H1 (cell line): ENCODE measurements around the gene GADD45A. TPM values are rescaled to one million over a fixed set of nuclear protein-coding genes. Genes with fewer than 3 reads are reported as not detected.

Source experiments
- CTCF ChIA-PET: fragments of 300-600 bp; sonication (Branson Sonifier 250); formaldehyde crosslinking; loops from one replicate; lab custom pipeline; 2021; ENCODE audit not compliant: partially characterized antibody; lab: Charles Lee
- POLR2A ChIA-PET: fragments of 300-600 bp; sonication (Branson Sonifier 250); formaldehyde crosslinking; loops from one replicate; lab custom pipeline; 2021; ENCODE audit warnings: inconsistent platforms; ENCODE audit not compliant: partially characterized antibody; lab: Charles Lee
- DNase-seq, 2 experiments: peaks; one replicate each; pipeline versions ENCODE4 v3.0.0 to v3.0.0-alpha.2; 2010 to 2022; ENCODE audit warnings: low spot score in 2 of 2, low read depth in 1 of 2, mixed read lengths in 1 of 2
- FAIRE-seq: peaks from 2 replicates; lab custom pipeline; 2011; peaks lifted over from hg19 to GRCh38; lab: Jason Lieb, UNC
- H2AFZ ChIP-seq: 2 replicates; pipeline ENCODE4 v1.8.1; 2012; ENCODE audit warnings: low read length, inconsistent platforms
- H2AK5ac ChIP-seq: 2 replicates; pipeline ENCODE4 v1.6.1; 2013; ENCODE audit warnings: low read depth, low read length
- H2BK120ac ChIP-seq: replicated peaks from 2 replicates; pipeline ENCODE3; 2013; ENCODE audit warnings: low read depth, low read length, inconsistent platforms
- H2BK12ac ChIP-seq: 2 replicates; pipeline ENCODE4 v1.6.1; 2013; ENCODE audit warnings: low read depth, low read length
- H2BK15ac ChIP-seq: 2 replicates; pipeline ENCODE4 v1.6.1; 2013; ENCODE audit warnings: low read length
- H2BK20ac ChIP-seq: 2 replicates; pipeline ENCODE4 v1.6.1; 2013; ENCODE audit warnings: low read length
- H2BK5ac ChIP-seq: 2 replicates; pipeline ENCODE4 v1.6.1; 2013; ENCODE audit warnings: low read depth, low read length
- H3K14ac ChIP-seq: 2 replicates; pipeline ENCODE4 v1.6.1; 2013; ENCODE audit warnings: inconsistent platforms; ENCODE audit not compliant: insufficient read length
- H3K18ac ChIP-seq: 2 replicates; pipeline ENCODE4 v1.6.1; 2013; ENCODE audit warnings: low read length; ENCODE audit errors: extremely low read depth
- H3K23ac ChIP-seq: 2 replicates; pipeline ENCODE4 v1.6.1; 2013; ENCODE audit warnings: inconsistent platforms; ENCODE audit not compliant: insufficient read length
- H3K23me2 ChIP-seq: 2 replicates; pipeline ENCODE4 v1.6.1; 2013; ENCODE audit warnings: low read depth, low read length
- H3K27ac ChIP-seq: 2 replicates; pipeline ENCODE4 v1.6.1; 2011; ENCODE audit warnings: low read depth, low read length, inconsistent platforms
- H3K27me3 ChIP-seq, 4 experiments: replicated peaks in 1 of 4; 1 replicate in 1 of 4; 2 replicates in 3 of 4; pipeline versions ENCODE4 v1.6.1 to v1.8.1; 2011 to 2013; ENCODE audit warnings: low read length in 3 of 4, mild to moderate bottlenecking in 3 of 4, inconsistent platforms in 2 of 4, mixed read lengths in 2 of 4, moderate library complexity in 1 of 4; ENCODE audit not compliant: control insufficient read depth in 3 of 4, insufficient read depth in 3 of 4; ENCODE audit errors: extremely low read depth in 1 of 4
- H3K36me3 ChIP-seq, 4 experiments: 2 replicates each; pipeline versions ENCODE4 v1.6.1 to v1.8.1; 2011 to 2013; ENCODE audit warnings: mild to moderate bottlenecking in 4 of 4, low read length in 3 of 4, moderate library complexity in 2 of 4, control low read depth in 1 of 4, inconsistent platforms in 1 of 4; ENCODE audit not compliant: insufficient read depth in 4 of 4, control insufficient read depth in 2 of 4
- H3K4ac ChIP-seq: replicated peaks from 2 replicates; pipeline ENCODE3; 2013; ENCODE audit warnings: low read length, low read depth, mixed read lengths, inconsistent platforms; ENCODE audit not compliant: insufficient read length
- H3K4me1 ChIP-seq, 4 experiments: replicated peaks in 1 of 4; 1 replicate in 1 of 4; 2 replicates in 3 of 4; pipeline versions ENCODE4 v1.6.1 to v1.8.1; 2011 to 2013; ENCODE audit warnings: low read length in 3 of 4, inconsistent platforms in 2 of 4, mixed read lengths in 1 of 4; ENCODE audit not compliant: insufficient read depth in 4 of 4, control insufficient read depth in 3 of 4
- H3K4me2 ChIP-seq, 2 experiments: 2 replicates each; pipeline versions ENCODE4 v1.6.1 to v1.8.1; 2011 to 2013; ENCODE audit warnings: low read depth in 2 of 2, low read length in 2 of 2, control low read depth in 1 of 2, inconsistent platforms in 1 of 2, mild to moderate bottlenecking in 1 of 2; ENCODE audit not compliant: insufficient read depth in 1 of 2
- H3K4me3 ChIP-seq, 4 experiments: fragments of 200-600, 300-600 bp in 1 of 4; sonication (generic), shearing (Covaris generic), sonication (Bioruptor Twin) in 1 of 4; 2 replicates each; pipeline versions ENCODE4 v1.5.1 to v1.8.1; 2011 to 2016; ENCODE audit warnings: low read length in 4 of 4, low read depth in 3 of 4, control low read depth in 2 of 4, inconsistent platforms in 2 of 4, mild to moderate bottlenecking in 2 of 4, mixed read lengths in 1 of 4, moderate library complexity in 1 of 4; ENCODE audit not compliant: insufficient read depth in 2 of 4; ENCODE audit errors: extremely low read depth in 1 of 4
- H3K56ac ChIP-seq: replicated peaks from 2 replicates; pipeline ENCODE3; 2013; ENCODE audit warnings: low read depth, mild to moderate bottlenecking, mixed read lengths, low read length, inconsistent platforms; ENCODE audit not compliant: insufficient read length
- H3K79me1 ChIP-seq: 2 replicates; pipeline ENCODE4 v1.6.1; 2013; ENCODE audit warnings: low read depth, low read length, control low read depth
- H3K79me2 ChIP-seq, 2 experiments: 2 replicates each; pipeline versions ENCODE4 v1.6.1 to v1.8.1; 2012 to 2013; ENCODE audit warnings: low read length in 2 of 2, mild to moderate bottlenecking in 2 of 2, inconsistent platforms in 1 of 2; ENCODE audit not compliant: insufficient read depth in 2 of 2, control insufficient read depth in 1 of 2
- H3K9ac ChIP-seq, 4 experiments: replicated peaks in 1 of 4; 1 replicate in 1 of 4; 2 replicates in 3 of 4; pipeline versions ENCODE4 v1.6.1 to v1.8.1; 2011 to 2013; ENCODE audit warnings: low read depth in 3 of 4, low read length in 3 of 4, control low read depth in 2 of 4, mild to moderate bottlenecking in 2 of 4, moderate library complexity in 2 of 4, inconsistent platforms in 1 of 4; ENCODE audit errors: extremely low read depth in 1 of 4
- H3K9me3 ChIP-seq, 2 experiments: 2 replicates each; pipeline versions ENCODE4 v1.6.1 to v1.8.1; 2012 to 2013; ENCODE audit warnings: mild to moderate bottlenecking in 2 of 2, moderate library complexity in 2 of 2, control low read depth in 1 of 2, inconsistent platforms in 1 of 2, low read depth in 1 of 2, low read length in 1 of 2, mixed read lengths in 1 of 2; ENCODE audit not compliant: insufficient read depth in 2 of 2
- H4K20me1 ChIP-seq, 2 experiments: replicated peaks in 1 of 2; 2 replicates each; pipeline versions ENCODE3 to v1.8.1; 2011 to 2013; ENCODE audit warnings: inconsistent platforms in 2 of 2, low read length in 2 of 2, mild to moderate bottlenecking in 1 of 2; ENCODE audit not compliant: insufficient read depth in 2 of 2, control insufficient read depth in 1 of 2
- H4K5ac ChIP-seq: 2 replicates; pipeline ENCODE4 v1.6.1; 2013; ENCODE audit warnings: low read length, low read depth, mixed read lengths, inconsistent platforms; ENCODE audit not compliant: insufficient read length
- H4K8ac ChIP-seq: 2 replicates; pipeline ENCODE4 v1.8.0; 2013; ENCODE audit warnings: mild to moderate bottlenecking, moderate library complexity, low read length, inconsistent platforms; ENCODE audit not compliant: insufficient read depth; ENCODE audit errors: extremely low read depth
- H4K91ac ChIP-seq: replicated peaks from 2 replicates; pipeline ENCODE3; 2013; ENCODE audit warnings: low read length, mixed read lengths, inconsistent platforms; ENCODE audit not compliant: insufficient read length
- ATF3 ChIP-seq: IDR thresholded peaks from 2 replicates; pipeline ENCODE4 v1.6.1; 2011; ENCODE audit warnings: low read depth, mild to moderate bottlenecking, low read length; ENCODE audit not compliant: insufficient read depth
- BACH1 ChIP-seq: IDR thresholded peaks from 2 replicates; pipeline ENCODE4 v1.6.1; 2012; ENCODE audit warnings: low read length, improper control_type of control experiment
- CREB1 ChIP-seq: IDR thresholded peaks from 2 replicates; pipeline ENCODE4 v1.6.1; 2012; ENCODE audit warnings: inconsistent platforms
- CTBP2 ChIP-seq: IDR thresholded peaks from 2 replicates; pipeline ENCODE4 v1.7.0; 2011; ENCODE audit warnings: borderline replicate concordance, mild to moderate bottlenecking, moderate library complexity, mixed read lengths, low read length; ENCODE audit not compliant: insufficient read depth, insufficient read length
- KDM5A ChIP-seq: fragments of 200-600 bp; IDR thresholded peaks from 2 replicates; pipeline ENCODE4 v1.7.1; 2012; ENCODE audit warnings: mild to moderate bottlenecking, low read length, inconsistent platforms, mixed read lengths
- MAFK ChIP-seq: IDR thresholded peaks from 2 replicates; pipeline ENCODE4 v1.6.1; 2012; ENCODE audit warnings: low read depth, mild to moderate bottlenecking, improper control_type of control experiment, low read length
- NRF1 ChIP-seq: IDR thresholded peaks from 2 replicates; pipeline ENCODE4 v1.6.1; 2011; ENCODE audit warnings: mild to moderate bottlenecking, low read depth, low read length, improper control_type of control experiment
- RNF2 ChIP-seq: fragments of 200-900, 300-1000 bp; sonication (generic); IDR thresholded peaks from 2 replicates; pipeline ENCODE4 v1.7.1; 2016; ENCODE audit warnings: borderline replicate concordance, low read depth, mild to moderate bottlenecking, antibody characterized with exemption, low read length; ENCODE audit not compliant: poor library complexity, severe bottlenecking; ENCODE audit errors: missing control alignments
- SAP30 ChIP-seq: fragments of 300-600 bp; sonication (generic); IDR thresholded peaks from 2 replicates; pipeline ENCODE4 v1.7.1; 2012; ENCODE audit warnings: low read length, moderate library complexity, mild to moderate bottlenecking, inconsistent platforms; ENCODE audit not compliant: insufficient read depth, insufficient replicate concordance
- SP1 ChIP-seq: IDR thresholded peaks from 2 replicates; pipeline ENCODE4 v1.6.1; 2011; ENCODE audit warnings: low read depth, low read length
- SP2 ChIP-seq: IDR thresholded peaks from 2 replicates; pipeline ENCODE4 v1.6.1; 2012; ENCODE audit warnings: mild to moderate bottlenecking, low read length, inconsistent platforms
- TBP ChIP-seq: IDR thresholded peaks from 2 replicates; pipeline ENCODE4 v1.6.1; 2011; ENCODE audit warnings: low read depth, low read length, improper control_type of control experiment
- WGBS, 2 experiments: shearing (Covaris generic) in 1 of 2; methylation state at CpG; one replicate each; pipeline versions ENCODE4 v1.1.6 to v1.1.7; 2013 to 2015; ENCODE audit warnings: low lambda C conversion rate in 2 of 2, mixed read lengths in 2 of 2, inconsistent platforms in 1 of 2, low coverage in 1 of 2, missing lambda C conversion rate in 1 of 2; ENCODE audit not compliant: insufficient replicate concordance in 2 of 2, insufficient coverage in 1 of 2, insufficient read length in 1 of 2; ENCODE audit errors: extremely low coverage in 1 of 2, missing lambda C conversion rate in 1 of 2; 5-methylcytosine and 5-hydroxymethylcytosine counted together
- polyA plus RNA-seq, 7 experiments: library from polyadenylated mRNA; depleted of rRNA in 3 of 7; stranded (reverse) in 5 of 7; unstranded in 2 of 7; fragments of >200 nt in 5 of 7; fragments of 200-250 nt in 2 of 7; gene quantifications; 1 replicate in 5 of 7; 2 replicates in 1 of 7; 4 replicates in 1 of 7; pipeline versions ENCODE4 v1.2.1 to v1.2.3, GENCODE V29; 2011 to 2013; ENCODE audit warnings: missing spikeins in 2 of 7, mixed read lengths in 2 of 7
- total RNA-seq: library from RNA; stranded (reverse); fragmentation: NEBNext Ultra II Directional; extraction: Animal tissue kit (Norgen Biotek cat#: 25700); gene quantifications from 2 replicates; pipeline ENCODE4 v1.2.1, GENCODE V29; 2021

GADD45A gene
- total and polyA plus RNA-seq, 2 of the 8 experiments (the other 6 are each of a cell fraction or from before 2014, with no cell fraction given), result 7.6 to 15.6 TPM

GRCh38 chr1:67733681-67734322, 48.8 kb downstream of the GADD45A start:
- no peak overlapping the region for H3K4ac ChIP-seq
- no peak overlapping the region for H2BK15ac ChIP-seq
- no peaks in the 10 kb centered on the region for H3K23me2 ChIP-seq
- peaks cover 0 to 13% (median 6%) of the 10 kb centered on the region in 4 experiments; a peak in 6 of 7 replicates for H3K4me1 ChIP-seq
- no peak overlapping the region for H3K23ac ChIP-seq
- WGBS, 2 experiments, result 79% methylated on average over 4 of the region's 4 CpGs; no CpG with 5 or more reads in 1 of the 2 experiments
- no peak overlapping the region for H4K8ac ChIP-seq
- no peaks in the 10 kb centered on the region for H3K36me3 ChIP-seq
- no peak overlapping the region for H3K4me3 ChIP-seq
- no peaks in the 10 kb centered on the region; the same call in 1 of the 2 replicates for H3K79me1 ChIP-seq
- no peak overlapping the region for H2BK5ac ChIP-seq
- DNase-seq (peak in 1 of 2 experiments; percentile 43), FAIRE-seq (no peak)
- no peak overlapping the region for H3K56ac ChIP-seq
- H3K9ac ChIP-seq, result no peak overlapping the region
- H3K14ac ChIP-seq, result no peak overlapping the region
- no peak overlapping the region for H3K4me2 ChIP-seq
- H4K91ac ChIP-seq, result no peak overlapping the region
- H4K20me1 ChIP-seq, result no peaks in the 10 kb centered on the region
- H2BK20ac ChIP-seq, result no peak overlapping the region
- H3K18ac ChIP-seq, result peak overlapping the region; percentile 49; the same call in 1 of the 2 replicates
- H2AK5ac ChIP-seq, result peak overlapping the region; percentile 75; the same call in 1 of the 2 replicates
- H3K27ac ChIP-seq, result no peak overlapping the region
- ChIA-PET CTCF (interaction anchor here (0.7 to 2.4 kb wide), 5 partner anchors 18 to 83 kb away, joined by 3 to 7 read pairs (median 3); no protein-coding TSS in a partner anchor), POLR2A (interaction anchor here (0.7 to 1.2 kb wide), 3 partner anchors 9 to 18 kb away, joined by 3 read pairs; no protein-coding TSS in a partner anchor)
- no peak overlapping the region for H4K5ac ChIP-seq
- H2AFZ ChIP-seq, result no peak overlapping the region
- H2BK12ac ChIP-seq, result no peak overlapping the region
- H3K9me3 ChIP-seq, result no peaks in the 10 kb centered on the region
- H2BK120ac ChIP-seq, result no peak overlapping the region
- H3K27me3 ChIP-seq, result no peaks in the 10 kb centered on the region
- H3K79me2 ChIP-seq, result no peaks in the 10 kb centered on the region
- TF ChIP-seq RNF2 (no peak), TBP (no peak), KDM5A (no peak), NRF1 (no peak), MAFK (no peak), CTBP2 (no peak), SP2 (no peak), BACH1 (no peak), CREB1 (no peak), SAP30 (no peak), SP1 (no peak), ATF3 (no peak)
